ENCODE results near the gene TGIF2. TPM values are rescaled to one million over a fixed set of nuclear protein-coding genes. Genes with fewer than 3 reads are reported as not detected.

TGIF2 gene
- total RNA-seq, 1 experiment from 2014 or later, result 17.1 TPM

DNA sequence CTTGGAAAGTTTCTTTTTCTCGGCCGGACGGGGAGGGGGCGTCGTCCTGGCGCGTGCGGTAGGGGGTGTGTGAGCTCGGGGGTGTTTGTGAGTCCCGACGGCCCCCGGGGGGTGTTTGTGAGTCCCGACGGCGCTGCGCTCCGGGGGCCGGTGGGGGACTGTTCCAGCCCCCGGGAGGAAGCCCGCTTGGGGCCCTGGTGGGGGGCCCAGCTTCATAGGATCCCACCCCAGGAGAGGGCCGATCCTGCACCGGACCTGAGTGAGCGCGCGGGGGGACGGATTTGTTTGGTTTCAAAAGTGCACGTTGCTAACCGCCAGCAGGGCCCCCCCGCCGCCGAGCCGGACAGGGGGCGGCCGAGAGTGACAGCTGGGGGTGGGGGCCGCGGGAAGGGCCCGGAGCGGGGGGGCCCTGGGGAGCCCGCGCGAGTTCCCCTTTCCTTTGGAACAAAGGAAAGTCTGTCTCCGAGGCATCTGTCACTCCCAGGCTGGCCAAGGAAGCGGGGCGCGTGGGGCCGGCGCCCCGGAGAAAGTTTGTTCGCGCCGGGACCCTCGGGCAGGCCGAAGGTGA is 485 bp downstream of the TGIF2 start:
- Histone ChIP-seq H3K9me3 (ENCODE audit: control insufficient read depth in 1 of 2, insufficient read depth in 1 of 2, low read depth in 1 of 2, low read length in 2 of 2) (no peaks in the 10 kb centered on the region), H4K20me1 (ENCODE audit: insufficient read depth) (no peaks in the 10 kb centered on the region), H3K9me2 (ENCODE audit: insufficient read depth) (no peaks in the 10 kb centered on the region), H3K27ac (ENCODE audit: low read depth, low read length) (peak overlapping the region; percentile 60; the same call in 1 of the 2 replicates), H3K79me2 (ENCODE audit: insufficient read depth, low read length) (peaks cover 16% of the 10 kb centered on the region), H2AFZ (ENCODE audit: low read depth, low read length, poor library complexity, severe bottlenecking) (no peak overlapping the region), H3K4me3 (replicated peaks in 1 of 2; ENCODE audit: low read depth in 1 of 2, low read length in 2 of 2) (peak overlapping the region; percentile 72 to 79), H3K9ac (ENCODE audit: low read length) (peak overlapping the region; percentile 82), H3K27me3 (ENCODE audit: insufficient read depth, low read length) (no peaks in the 10 kb centered on the region), H3K4me2 (ENCODE audit: low read length) (peak overlapping the region; percentile 100), H3K4me1 (ENCODE audit: control insufficient read depth in 1 of 2, insufficient read depth in 2 of 2, low read length in 2 of 2) (peaks cover 21 to 36% of the 10 kb centered on the region in 2 experiments), H3K36me3 (ENCODE audit: control insufficient read depth in 1 of 2, insufficient read depth in 2 of 2, low read length in 2 of 2) (no peaks in the 10 kb centered on the region)
- DNase-seq (ENCODE audit: low read depth, low spot score), result no peak
- intact Hi-C loops (cut with micrococcal nuclease), result no loop called here
- ATAC-seq, result peak; percentile 4
- POLR2A ChIA-PET, result interaction anchor here (1.2 kb wide), 1 partner anchor 30 kb away, joined by 3 read pairs; no protein-coding TSS in a partner anchor
- TF ChIP-seq EZH2phosphoT487 (IDR thresholded peaks at IDR 0.05; ENCODE audit: borderline replicate concordance), result no peak
- no peak for TF ChIP-seq RAD21 (IDR thresholded peaks at IDR 0.05; ENCODE audit: low read depth)
- TF ChIP-seq ZNF274 (IDR thresholded peaks at IDR 0.05; ENCODE audit: low read depth, low read length), result no peak
- TF ChIP-seq EZH2 (IDR thresholded peaks at IDR 0.05), result no peak
- TF ChIP-seq FOSL1 (IDR thresholded peaks at IDR 0.05; ENCODE audit: low read depth), result no peak
- TF ChIP-seq ZFX (IDR thresholded peaks at IDR 0.05), result no peak
- TF ChIP-seq EGR1 (IDR thresholded peaks at IDR 0.05; ENCODE audit: low read depth), result no peak
- no peak for TF ChIP-seq ELF1 (IDR thresholded peaks at IDR 0.05; ENCODE audit: borderline replicate concordance, low read depth)
- no peak for TF ChIP-seq ATF3 (IDR thresholded peaks at IDR 0.05)
- TF ChIP-seq POLR2A (IDR thresholded peaks at IDR 0.05; ENCODE audit: borderline replicate concordance, extremely low read depth, insufficient read depth, insufficient read length), result no peak
- TF ChIP-seq CTCF (IDR thresholded peaks at IDR 0.05 in 2 of 3, conservative IDR thresholded peaks at IDR 0.05 in 1 of 3; ENCODE audit: borderline replicate concordance in 1 of 3, insufficient read depth in 1 of 3, low read depth in 2 of 3, low read length in 2 of 3), result no peak
- no peak for TF ChIP-seq ZBTB33 (IDR thresholded peaks at IDR 0.05; ENCODE audit: extremely low read depth, insufficient replicate concordance, low read length)
- no peak for TF ChIP-seq SRF (IDR thresholded peaks at IDR 0.05; ENCODE audit: low read depth)
- no peak for TF ChIP-seq TCF7L2 (IDR thresholded peaks at IDR 0.05; ENCODE audit: borderline replicate concordance, extremely low read depth, insufficient read depth, insufficient read length)
- RAD21 ChIA-PET (ENCODE audit: low non-redundant PET in 1 of 2, low total read pairs in 2 of 2, uncharacterized antibody in 2 of 2, unreplicated experiment in 2 of 2), result no interaction called here
- CTCF ChIA-PET, result interaction anchor here (0.7 to 1.1 kb wide), 2 partner anchors 11 to 32 kb away, joined by 3 to 6 read pairs; partner anchors contain the start of gene RAB5IF
- BruUV-seq (replicated peaks), result no TSS peak
